ENCODE data around the gene GJE1. TPM values are rescaled to one million over a fixed set of nuclear protein-coding genes. Genes with fewer than 3 reads are reported as not detected.

The GJE1 gene
- polyA plus RNA-seq, 3 donors, result not detected

GRCh38 chr6:142153196-142153595 is 20.5 kb downstream of the GJE1 start:
- Mint-ChIP-seq H3K36me3 (peaks cover 16 to 22% of the 10 kb centered on the region in 2 donors), H3K9me3 (no peaks in the 10 kb centered on the region), H3K27ac (peak overlapping the region in 1 of 7 donors; percentile 10), H3K4me1 (peaks cover 31% of the 10 kb centered on the region), H3K4me3 (no peak overlapping the region), H3K27me3 (ENCODE audit: low read depth in 3 of 3) (no peaks in the 10 kb centered on the region)
- WGBS (ENCODE audit: insufficient coverage), result no CpG with 5 or more reads among the region's 2 CpGs
- DNase-seq, result no peak
- intact Hi-C loops (cut with micrococcal nuclease), result no loop called here
- TF ChIP-seq CTCF (IDR thresholded peaks at IDR 0.05), result no peak
- no peak overlapping the region for H3K9ac ChIP-seq (ENCODE audit: insufficient read depth, low read length, poor library complexity, severe bottlenecking)
- peaks cover 91% of the 10 kb centered on the region for H4K20me1 ChIP-seq (ENCODE audit: insufficient read depth, low read length)
- no peak overlapping the region for H3K27ac ChIP-seq (ENCODE audit: low read depth in 1 of 2, low read length in 2 of 2)
- peaks cover 0 to 14% of the 10 kb centered on the region in 2 donors for H3K36me3 ChIP-seq (replicated peaks in 1 of 2; ENCODE audit: control insufficient read depth in 1 of 2, insufficient read depth in 2 of 2, low read length in 2 of 2)
- no peaks in the 10 kb centered on the region for H3K27me3 ChIP-seq (ENCODE audit: control insufficient read depth in 2 of 2, insufficient read depth in 2 of 2, low read length in 2 of 2)
- no peak overlapping the region for H2AFZ ChIP-seq (ENCODE audit: insufficient read depth, low read depth, low read length, poor library complexity, severe bottlenecking)
- no peak overlapping the region for H3K4me3 ChIP-seq (replicated peaks in 1 of 3; ENCODE audit: low read depth in 2 of 3, low read length in 3 of 3)
- H3K4me1 ChIP-seq (ENCODE audit: control insufficient read depth in 1 of 2, insufficient read depth in 2 of 2, low read length in 2 of 2), result peaks cover 9% of the 10 kb centered on the region in 2 donors
- H3K4me2 ChIP-seq (replicated peaks; ENCODE audit: extremely low read depth, low read length, poor library complexity, severe bottlenecking), result no peak overlapping the region
- H3K79me2 ChIP-seq (ENCODE audit: insufficient read depth, low read length), result peaks cover 98% of the 10 kb centered on the region
- H3K9me3 ChIP-seq (replicated peaks in 1 of 2; ENCODE audit: control insufficient read depth in 1 of 2, insufficient read depth in 1 of 2, low read length in 2 of 2), result no peaks in the 10 kb centered on the region

- H3K4me1 ChIP-seq (ENCODE audit: control insufficient read depth in 1 of 2, insufficient read depth in 2 of 2, low read length in 2 of 2), result no peaks in the 10 kb centered on the region
- peaks cover 0 to 14% of the 10 kb centered on the region in 2 donors for H3K36me3 ChIP-seq (replicated peaks in 1 of 2; ENCODE audit: control insufficient read depth in 1 of 2, insufficient read depth in 2 of 2, low read length in 2 of 2)
- DNase-seq, result no peak
- peaks cover 96% of the 10 kb centered on the region for H3K79me2 ChIP-seq (ENCODE audit: insufficient read depth, low read length)
- H3K4me3 ChIP-seq (replicated peaks in 1 of 3; ENCODE audit: low read depth in 2 of 3, low read length in 3 of 3), result no peak overlapping the region
- no peak overlapping the region for H3K27ac ChIP-seq (ENCODE audit: low read depth in 1 of 2, low read length in 2 of 2)
- peaks cover 90% of the 10 kb centered on the region for H4K20me1 ChIP-seq (ENCODE audit: insufficient read depth, low read length)
- H3K27ac Mint-ChIP-seq, result no peak overlapping the region
- H3K4me3 Mint-ChIP-seq, result no peak overlapping the region
- H2AFZ ChIP-seq (ENCODE audit: insufficient read depth, low read depth, low read length, poor library complexity, severe bottlenecking), result no peak overlapping the region
- no peaks in the 10 kb centered on the region for H3K27me3 Mint-ChIP-seq (ENCODE audit: low read depth in 3 of 3)
- H3K4me2 ChIP-seq (replicated peaks; ENCODE audit: extremely low read depth, low read length, poor library complexity, severe bottlenecking), result no peak overlapping the region
- peaks cover 12 to 16% of the 10 kb centered on the region in 2 donors for H3K36me3 Mint-ChIP-seq
- no peak for TF ChIP-seq CTCF (IDR thresholded peaks at IDR 0.05)
- no peaks in the 10 kb centered on the region for H3K27me3 ChIP-seq (ENCODE audit: control insufficient read depth in 2 of 2, insufficient read depth in 2 of 2, low read length in 2 of 2)
- H3K9me3 Mint-ChIP-seq, result no peaks in the 10 kb centered on the region
- no CpG with 5 or more reads among the region's 1 CpG for WGBS (ENCODE audit: insufficient coverage)
- H3K9me3 ChIP-seq (replicated peaks in 1 of 2; ENCODE audit: control insufficient read depth in 1 of 2, insufficient read depth in 1 of 2, low read length in 2 of 2), result no peaks in the 10 kb centered on the region
- H3K9ac ChIP-seq (ENCODE audit: insufficient read depth, low read length, poor library complexity, severe bottlenecking), result no peak overlapping the region
- H3K4me1 Mint-ChIP-seq, result peaks cover 21% of the 10 kb centered on the region
- intact Hi-C loops (cut with micrococcal nuclease), result no loop called here
Observed at GRCh38 chr6:142154336-142154735, 21.6 kb downstream of the GJE1 start.
